NOMO-1 treated with DMSO at 0.1 percent for 48 hours (cell line): ENCODE results near the gene CFAP61.

ENCODE experiments used
- DNase-seq: peaks from one replicate; lab custom pipeline; 2025; ENCODE audit not compliant: unreplicated experiment; lab: John Stamatoyannopoulos, UW

The CFAP61 gene

DNA sequence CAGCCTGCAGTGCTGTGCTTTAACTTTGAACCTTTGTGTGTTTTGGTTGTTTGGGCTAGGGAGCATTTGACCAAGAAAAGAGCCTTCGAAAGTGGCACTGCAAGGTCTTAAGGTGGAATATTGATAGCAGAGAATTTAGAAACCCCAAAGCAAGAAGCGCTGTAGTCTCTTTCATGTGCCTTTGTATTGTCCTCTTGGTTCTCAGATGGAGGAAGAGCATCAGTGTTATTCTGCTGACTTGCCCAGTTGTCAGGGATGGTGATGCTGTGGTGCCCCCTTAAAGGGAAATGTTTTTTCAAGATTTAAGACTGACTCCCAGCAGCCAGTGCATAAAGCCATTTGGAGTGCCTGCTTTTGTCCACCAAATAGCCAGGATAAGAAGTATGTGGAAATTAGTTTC lies 212.9 kb downstream of the CFAP61 start:
- no peak for DNase-seq

DNA sequence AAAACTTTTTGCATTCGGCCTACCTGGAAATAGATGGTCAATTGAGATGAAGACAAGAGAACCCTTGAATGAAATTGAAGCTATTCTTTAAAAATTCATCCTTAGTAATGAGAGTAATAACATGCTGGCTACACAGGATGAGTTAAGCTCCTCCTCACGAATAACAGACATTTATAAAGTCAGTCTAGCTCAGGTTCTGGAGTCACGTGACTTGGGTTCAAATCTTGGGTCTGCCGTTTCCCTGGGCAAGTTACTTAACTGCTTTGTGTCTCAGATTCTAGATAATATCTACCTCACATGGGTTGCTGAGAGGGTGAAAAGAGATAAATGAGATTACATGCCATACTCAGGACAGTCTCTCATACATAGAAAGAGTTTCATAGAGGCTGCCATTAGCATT lies 214.2 kb downstream of the CFAP61 start:
- no peak for DNase-seq

DNA sequence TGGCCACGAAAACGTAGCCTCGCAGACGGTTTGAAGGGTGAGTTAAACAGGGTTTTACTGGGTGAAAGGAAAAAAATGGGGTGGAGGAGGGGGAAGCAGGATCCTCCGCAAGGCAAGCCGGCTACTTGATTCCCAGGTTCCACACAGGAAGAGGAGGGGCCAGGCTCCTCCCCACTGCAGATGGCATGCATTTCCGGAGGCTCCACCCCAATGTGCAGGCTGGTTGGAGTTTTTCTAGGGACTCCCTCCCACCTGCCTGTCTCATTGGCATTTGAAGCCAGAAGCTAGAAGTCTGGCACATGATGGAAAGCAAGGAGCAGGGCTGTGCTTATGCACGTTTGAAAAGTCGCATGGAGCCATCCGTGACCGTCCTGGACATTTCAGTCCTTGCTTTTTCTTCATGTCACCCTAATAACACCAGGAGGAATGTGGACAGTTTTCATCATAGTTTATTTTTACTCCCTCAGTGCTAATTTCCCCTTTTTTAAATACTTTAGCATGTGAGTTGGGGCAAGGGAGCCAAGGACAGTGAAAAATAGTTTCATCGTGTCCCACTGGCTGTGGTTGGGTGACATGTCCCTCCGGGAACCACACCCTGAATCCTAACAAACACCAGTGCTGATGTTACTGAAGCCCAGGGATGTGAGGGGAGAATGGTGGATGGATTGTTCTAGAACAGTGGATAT lies 215.5 kb downstream of the CFAP61 start:
- peak; percentile 60 for DNase-seq

DNA sequence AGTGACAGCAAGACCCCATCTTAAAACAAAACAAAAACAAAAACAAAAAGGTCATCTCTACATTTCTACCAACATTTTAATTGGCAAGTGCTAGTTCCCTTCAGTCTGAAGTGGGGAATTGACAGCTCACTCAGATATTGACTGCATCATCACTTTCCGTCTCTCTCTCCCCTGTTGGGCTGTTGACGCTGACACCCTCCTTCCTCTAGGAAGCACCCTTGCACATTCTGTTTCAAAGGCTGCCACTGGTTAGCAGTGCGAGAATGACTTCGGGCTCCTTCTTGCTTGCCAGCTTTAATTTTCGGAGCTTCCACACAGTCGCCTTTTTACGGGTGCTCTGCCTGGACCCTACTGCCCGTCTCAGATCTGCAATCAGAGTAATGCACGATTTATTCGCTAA lies 218.9 kb downstream of the CFAP61 start:
- no peak for DNase-seq

DNA sequence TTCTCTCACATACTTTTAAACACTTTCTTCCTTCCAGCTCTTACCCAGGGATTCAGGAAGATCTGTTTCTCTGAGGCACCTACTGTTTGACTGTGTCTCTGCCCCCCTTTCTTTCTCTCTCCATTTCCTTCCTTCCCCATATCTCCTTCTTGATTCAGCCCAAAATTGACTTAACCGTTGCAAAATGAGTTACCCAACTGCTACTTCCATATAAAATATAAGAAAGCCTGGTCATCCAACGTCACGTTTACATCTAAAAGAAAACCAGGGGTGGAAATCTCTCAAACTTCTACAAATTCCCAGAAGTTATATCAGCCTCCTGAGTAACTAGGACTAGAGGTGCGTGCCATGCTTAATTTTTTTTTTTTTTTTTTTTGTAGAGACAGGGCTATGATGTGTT lies 220.4 kb downstream of the CFAP61 start:
- peak; percentile 37 for DNase-seq

DNA sequence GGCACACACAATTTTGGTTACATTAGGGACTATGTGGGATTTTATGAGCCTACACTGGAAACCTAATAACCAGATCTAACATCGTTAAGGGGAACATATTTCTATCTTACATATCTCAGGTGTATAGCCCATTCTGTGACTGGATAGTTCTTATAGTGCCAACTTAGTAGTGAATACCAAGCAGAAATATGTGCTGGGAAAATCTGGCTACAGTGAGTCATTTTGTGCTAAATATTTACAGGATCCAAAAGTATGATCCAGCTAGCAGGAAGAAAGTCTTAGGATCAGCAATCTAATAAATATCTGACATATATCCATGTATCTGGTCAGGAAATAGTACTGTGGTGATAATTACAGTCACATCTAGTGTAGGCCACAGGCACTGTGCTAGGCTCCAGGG lies 221.0 kb downstream of the CFAP61 start:
- no peak for DNase-seq

DNA sequence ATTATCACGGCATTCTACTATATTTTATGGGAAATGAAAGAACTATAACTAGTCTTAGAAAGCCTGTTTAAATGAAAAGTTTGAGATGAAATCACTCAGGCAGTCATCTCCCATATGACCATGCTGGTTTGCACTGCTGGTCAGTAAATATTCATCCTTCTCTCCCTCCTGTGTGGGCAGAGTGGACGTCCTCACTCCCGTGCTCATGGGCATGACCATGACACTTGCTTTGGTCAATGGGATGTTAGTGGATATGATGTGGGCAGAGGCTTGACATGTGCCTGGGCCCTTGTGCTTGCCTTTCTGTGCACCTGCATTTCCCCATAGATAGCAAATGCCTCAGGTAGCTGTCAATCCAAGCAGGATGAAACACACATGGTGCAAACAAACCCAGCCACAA lies 222.5 kb downstream of the CFAP61 start:
- DNase-seq = no peak

DNA sequence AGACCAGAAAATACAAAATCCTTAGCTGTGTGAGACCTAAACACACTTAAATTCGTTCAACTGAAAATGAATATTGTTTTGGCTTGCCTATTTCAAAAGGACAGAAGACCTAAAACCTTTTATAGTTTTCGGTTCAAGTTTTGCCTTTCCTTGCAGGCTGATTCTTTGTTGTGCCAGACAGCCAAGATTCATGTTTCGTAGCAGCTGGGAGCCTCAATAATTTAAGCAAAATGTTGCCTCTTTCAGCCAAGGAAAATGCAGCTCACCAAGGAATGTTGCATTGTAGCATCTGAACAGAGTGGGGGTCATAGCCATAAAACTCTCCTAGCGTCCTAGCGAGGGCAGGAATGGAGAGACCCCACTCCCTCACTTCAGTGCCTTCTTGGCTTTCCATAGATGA lies 223.3 kb downstream of the CFAP61 start:
- DNase-seq = no peak

DNA sequence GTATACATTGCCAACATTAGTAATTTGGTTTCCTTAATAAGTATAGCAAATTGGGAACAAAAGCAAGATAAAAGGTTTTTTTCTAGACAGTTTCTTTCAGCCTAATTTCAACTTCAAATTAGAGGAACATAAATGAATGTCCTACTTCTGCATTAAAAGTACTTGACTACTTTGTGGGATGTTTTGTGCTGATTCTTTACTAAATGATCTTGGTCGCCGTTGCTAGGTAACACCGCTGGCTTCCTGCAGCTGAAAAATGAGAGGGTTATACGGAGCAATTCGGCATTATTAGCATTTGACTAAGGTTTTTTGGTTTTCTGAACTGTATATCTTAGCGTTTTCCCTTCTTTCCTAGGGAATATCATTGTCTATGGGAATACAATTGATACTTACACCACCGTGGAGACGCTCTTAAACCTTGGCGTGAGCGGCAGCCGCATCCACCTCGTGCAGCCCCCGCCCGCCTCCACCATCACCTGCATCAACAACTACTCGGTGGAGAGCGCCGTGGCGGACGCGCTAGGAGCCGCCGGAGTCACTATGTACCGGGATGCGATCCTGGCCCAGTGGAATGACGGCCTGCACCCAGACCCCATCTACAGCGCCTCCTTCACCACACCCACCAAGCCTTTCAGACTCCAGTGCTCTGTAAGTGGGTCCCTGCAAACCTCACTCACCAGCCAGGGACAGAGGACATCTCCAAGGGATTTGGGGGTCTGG lies 224.6 kb downstream of the CFAP61 start:
- peak; percentile 44 for DNase-seq

DNA sequence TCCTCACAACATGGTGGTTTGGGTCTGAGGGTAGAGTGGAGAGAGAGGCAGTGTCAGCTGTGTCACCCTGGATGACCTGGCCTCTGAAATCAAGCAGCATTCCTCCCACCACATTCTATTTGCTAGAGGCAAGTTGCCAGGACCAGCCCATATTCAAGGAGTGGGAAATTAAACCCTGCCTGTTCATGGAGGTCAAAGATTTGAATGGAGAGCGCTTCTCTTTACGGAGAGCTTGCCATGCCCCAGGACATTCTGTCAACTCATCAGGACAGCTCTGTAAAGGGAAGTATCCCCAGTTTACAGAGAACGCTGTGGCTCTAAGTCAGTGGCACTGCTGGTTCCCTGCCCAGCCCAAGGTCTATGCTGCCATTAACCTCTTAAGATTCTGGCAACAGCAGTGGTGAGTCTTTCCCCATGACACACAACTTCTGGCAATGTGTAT lies 225.6 kb downstream of the CFAP61 start:
- DNase-seq = no peak

DNA sequence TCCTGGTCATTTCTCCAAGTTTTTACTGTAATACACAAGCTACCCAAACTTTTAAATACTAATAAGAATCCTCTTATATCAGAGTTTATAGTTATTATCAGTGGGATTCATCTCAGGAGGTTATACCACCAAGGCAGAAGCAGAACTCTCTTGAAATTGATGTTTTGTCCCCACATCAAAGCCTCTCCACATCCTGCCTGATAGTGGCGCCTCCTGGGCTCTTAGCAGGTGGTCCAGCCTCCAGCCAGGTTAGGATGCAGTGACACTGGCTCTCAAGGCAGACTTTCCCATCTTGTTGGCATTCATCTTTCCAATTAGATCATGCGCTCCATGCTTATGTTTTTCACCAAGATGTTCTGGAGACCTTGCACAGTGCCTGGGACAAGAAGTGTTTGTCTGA lies 233.7 kb downstream of the CFAP61 start:
- DNase-seq = no peak

DNA sequence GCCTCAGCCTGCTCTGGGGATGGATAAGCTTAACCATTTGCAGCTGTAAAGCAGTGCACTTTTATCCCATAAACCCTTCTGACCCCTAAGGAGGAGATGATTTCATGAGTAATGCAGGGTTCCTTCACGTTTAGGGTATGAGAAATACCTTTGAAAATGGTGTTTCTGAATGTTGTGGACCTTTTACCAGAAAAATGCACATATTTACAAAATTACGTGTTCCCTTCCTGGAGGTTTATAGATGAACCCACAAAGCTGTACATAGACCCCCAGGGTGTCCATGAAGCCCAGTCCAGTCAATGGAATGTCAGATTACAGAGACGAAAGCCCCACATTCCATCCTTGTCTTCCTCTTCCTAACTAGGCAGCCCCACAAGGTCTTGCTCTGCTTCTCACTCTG lies 237.0 kb downstream of the CFAP61 start:
- DNase-seq = no peak

DNA sequence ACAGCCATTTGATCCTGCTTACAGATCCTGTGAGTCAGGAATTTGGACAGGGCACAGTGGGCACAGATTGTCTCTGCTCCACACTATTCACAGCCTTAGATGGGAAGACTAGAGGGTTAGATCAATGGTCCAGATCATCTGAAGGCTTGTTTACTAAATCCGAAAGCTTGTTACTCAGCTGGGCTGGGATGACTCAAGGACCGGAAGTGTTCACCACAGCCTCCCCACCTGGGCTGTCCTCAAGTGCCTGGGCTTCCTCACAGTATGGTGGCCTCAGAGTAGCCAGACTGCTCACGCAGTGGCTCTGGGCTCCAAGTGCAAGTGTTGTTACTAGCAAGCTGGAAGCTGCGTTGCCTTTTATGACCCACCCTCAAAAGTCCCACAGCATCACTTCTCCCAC lies 240.1 kb downstream of the CFAP61 start:
- DNase-seq = no peak

DNA sequence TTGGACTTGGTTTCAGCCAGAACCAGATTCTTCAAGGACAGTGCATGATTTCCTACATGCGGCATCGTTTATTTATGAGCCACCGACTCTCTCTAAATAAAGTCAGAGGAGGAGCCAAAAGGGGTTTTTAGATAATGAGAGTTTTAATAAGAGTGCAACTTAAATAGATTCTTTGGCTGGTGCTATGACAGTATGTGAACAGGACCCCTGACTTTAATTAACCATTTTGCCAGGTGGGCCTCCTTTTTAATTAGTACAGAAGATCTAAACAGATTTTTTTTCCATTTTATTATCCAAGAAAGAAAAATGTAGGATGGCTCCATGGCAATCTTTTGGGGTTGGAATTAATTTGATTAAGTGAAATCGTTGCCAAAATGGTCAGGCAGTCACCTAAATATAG lies 240.8 kb downstream of the CFAP61 start:
- DNase-seq = no peak

DNA sequence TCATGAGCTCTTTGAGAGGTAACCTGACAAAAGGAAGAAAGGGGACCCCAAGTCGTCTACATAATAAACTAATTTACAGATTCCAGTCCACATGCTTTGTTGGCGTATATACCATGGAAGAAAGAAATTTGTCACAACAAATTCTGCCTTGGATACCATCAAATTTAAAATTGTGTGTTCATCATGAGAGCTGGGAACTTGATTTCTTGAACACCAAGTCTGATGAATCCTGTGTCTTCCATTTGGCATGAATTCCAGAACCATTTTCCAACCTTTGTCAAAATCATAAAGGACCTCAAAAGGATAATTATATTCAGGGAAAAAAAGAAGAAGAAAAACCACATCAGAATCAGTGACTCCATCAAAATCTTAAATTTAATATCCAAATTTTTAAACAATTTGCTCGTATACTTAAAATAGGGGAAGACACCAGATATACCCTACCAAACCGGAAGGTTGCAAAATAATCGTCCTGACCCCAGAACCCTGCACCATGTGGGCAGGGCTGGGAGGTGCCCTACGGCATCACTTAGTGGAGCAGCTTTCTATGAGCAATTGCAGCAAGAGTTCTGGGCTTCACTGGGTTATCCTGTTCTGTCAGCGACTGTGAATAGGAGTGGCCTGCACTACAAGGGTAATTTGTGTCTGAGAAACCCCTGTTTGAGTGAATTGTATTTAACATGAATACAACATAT lies 241.5 kb downstream of the CFAP61 start:
- peak; percentile 45 for DNase-seq

DNA sequence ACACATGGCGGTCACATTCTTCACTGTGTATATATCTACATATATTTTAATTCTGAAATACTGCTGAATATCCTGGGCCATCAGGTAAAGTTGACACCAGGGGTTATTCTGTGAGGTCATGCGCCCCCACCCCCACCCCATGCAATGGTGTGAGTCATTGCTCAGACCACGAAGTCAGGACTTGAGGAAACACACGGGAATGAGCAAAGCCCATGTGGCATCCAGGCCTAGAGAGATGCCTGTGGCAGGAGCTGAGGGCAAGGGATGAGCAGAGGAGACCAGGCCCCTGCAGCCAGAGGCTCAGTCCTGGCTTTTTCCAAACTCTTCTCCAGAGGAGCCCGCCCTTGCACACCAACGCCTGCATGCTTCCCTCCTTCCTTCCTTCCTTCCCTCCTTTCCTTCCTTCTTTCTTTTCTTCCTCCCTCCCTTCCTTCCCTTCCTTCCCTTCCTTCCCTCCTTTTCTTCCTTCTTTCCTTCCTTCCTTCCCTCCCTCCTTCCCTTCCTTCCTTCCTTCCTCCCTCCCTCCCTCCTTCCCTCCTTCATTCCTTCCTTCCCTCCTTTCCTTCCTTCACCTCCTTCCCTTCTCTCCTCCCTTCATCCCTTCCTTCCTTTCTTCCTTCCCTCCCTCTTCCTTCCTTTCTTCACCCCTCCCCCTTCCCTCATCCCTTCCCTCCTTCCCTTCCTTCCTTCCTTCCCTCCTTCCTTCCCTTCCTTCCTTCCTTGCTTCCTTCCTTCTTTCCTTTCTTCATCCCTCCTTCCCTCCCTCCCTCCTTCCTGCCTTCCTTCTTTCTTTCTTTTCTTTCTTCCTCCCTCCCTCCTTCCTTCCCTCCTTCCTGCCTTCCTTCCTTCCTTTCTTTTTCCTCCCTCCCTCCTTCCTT lies 243.5 kb downstream of the CFAP61 start:
- DNase-seq = no peak

DNA sequence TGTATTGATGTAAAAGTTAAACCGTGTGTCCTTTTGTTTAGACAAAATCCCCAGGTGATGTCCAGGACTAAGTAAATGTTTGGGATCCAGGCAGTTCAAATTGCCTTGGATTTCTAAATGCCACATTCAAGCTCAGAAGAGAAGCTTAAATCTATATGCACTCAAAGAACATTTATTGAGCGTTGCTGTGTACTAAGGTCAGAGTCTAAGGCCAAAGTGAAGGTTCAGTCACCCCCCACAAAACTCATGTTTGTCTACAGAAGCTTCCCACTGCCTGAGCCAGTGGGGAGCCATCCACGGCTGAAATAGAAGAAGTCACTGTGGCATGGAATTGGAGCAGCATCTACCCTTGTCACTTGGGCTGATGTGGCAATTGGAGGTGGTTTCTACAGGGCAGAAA lies 244.8 kb downstream of the CFAP61 start:
- no peak for DNase-seq

DNA sequence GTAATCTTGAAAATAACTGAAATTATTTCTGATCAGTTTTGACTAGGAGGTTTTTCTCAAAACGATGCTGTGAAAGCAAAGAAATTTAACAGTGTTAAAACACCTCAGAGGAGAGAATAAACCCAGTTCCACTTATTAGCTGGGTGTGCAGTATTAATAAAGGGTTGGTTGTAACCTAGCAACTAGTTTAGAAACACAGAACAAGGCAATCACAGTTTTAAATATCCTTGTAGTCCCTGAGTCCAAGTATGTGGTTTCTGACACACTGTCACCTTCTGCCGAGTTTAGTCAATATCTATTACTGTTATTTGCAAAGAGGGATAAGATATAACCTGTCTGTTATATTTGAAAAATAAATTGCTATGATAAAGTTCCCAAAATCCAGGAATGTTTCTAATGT lies 245.4 kb downstream of the CFAP61 start:
- DNase-seq = no peak

DNA sequence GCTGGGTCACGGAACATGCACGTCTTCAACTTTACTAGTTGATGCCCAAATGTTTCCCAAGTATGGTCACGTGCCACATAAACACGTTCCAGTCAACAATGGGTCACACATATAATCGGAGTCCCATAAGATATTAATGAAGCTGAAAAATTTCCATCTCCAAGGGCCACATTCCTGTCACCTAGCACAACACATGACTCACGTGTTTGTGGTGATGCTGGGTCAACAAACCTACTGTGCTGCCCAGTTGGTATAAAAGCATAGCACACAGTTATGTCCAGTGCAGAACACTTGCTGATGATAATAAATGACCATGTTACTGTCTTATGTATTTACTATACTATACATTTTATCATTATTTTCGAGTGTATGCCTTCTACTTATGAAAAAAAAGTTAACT lies 247.6 kb downstream of the CFAP61 start:
- no peak for DNase-seq

DNA sequence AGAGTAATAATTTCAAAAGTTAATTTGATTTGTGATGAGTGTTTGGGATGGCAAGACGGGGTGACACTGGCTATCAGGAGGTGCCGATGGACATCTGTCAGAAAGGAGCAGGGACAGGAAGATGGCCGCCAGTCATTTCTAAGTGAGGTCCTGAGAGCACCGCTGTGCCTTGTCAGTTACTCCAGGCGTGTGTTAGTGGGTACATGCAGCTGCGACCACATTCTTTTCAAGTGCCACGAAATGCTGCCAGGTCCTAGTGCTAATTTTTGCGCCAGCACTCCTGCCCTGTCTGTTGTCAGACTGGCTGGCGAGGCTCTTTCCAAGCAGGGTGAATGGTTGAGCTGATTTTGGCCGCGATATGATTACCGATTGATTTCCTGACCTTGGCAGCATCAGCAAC lies 251.0 kb downstream of the CFAP61 start:
- no peak for DNase-seq

DNA sequence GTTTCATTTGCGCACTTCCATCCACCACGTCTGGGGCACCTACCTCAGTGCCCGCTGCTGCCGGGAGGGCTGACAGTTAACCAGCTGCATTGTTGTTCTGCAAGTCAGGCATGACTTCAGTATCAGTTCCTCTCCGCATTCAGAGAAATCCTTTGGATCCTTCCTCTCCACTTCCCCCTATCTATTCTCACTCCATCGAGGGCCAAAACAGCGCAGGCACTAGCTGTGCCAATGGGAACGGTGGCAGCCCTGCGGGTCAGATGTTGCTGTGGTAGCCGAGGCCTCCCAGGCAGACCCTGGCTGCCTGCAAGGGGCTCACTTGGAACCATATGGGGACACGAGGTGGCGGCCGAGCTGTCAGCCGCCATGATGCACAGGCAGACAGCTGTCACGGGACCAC lies 251.4 kb downstream of the CFAP61 start:
- peak; percentile 88 for DNase-seq
